HG03432 (cell line): ENCODE measurements around the gene PGAP6.
"Not testable (repeated sequence)": the region's sequence is repeated elsewhere in the genome, so short reads cannot be mapped to it uniquely, and the experiment has no call there.

ENCODE experiments used
- ATAC-seq: cut with Tn5 transposase; IDR thresholded peaks from one replicate; pipeline ENCODE4 v1.9.1; 2021; ENCODE audit warnings: mild to moderate bottlenecking, moderate library complexity; ENCODE audit not compliant: unreplicated experiment

Gene PGAP6

DNA sequence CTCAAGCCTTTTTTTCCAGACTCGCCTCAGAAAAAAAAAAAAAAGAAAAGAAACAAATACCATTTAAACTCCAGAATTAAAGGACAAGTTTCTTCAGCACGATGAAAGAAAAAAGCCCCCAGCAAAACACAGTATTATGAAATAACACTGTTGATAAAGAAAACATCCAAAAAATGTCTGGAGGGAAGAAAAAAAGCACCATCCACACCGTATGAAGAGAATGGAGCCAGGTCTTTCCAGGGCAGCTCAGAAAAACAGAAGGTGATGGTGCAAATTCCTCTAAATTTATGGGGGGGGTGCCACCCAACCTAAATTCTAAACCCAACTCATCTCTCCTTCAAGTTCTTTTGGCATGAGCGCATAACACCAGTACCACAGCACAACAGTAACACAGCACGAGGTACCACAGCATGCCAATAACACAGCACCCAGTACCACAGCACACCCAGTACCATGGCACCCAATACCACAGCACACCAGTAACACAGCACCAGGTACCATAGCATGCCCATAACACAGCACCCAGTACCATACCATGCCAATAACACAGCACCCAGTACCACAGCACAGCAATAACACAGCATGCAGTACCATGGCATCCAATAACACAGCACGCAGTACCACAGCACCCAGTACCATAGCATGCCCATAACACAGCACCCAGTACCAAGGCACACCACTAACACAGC is 48.2 kb downstream of the PGAP6 start:
- no peak for ATAC-seq

DNA sequence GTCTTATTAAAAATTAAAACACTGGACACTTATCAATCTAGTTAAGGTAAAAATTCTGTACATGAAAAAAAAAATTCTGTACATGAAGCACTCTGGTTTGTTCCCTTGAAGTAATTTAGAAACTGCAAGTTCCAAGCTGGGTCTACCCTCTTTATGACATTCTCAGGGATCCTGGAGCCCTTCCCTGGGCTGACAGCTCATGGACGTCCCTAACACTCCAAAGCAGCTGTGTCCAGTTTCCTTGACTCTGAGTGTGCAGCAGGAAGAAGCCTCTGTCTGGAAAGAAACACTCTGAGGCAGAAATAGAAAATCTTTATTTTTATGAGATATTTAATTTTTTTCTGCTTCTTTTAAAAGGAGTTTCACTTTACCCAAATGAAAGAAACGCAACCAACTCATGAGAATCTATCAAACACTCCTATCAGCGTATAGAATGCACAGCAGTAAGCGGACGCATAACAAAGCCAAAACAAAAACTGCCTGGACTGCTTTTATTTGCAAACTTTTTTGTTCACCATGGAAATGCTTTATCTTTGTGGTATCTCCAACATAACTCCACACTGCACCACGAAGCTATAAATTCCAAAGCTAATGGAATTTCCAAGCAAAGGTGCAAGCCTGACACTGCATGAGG is 50.5 kb downstream of the PGAP6 start:
- not testable (repeated sequence) for ATAC-seq

DNA sequence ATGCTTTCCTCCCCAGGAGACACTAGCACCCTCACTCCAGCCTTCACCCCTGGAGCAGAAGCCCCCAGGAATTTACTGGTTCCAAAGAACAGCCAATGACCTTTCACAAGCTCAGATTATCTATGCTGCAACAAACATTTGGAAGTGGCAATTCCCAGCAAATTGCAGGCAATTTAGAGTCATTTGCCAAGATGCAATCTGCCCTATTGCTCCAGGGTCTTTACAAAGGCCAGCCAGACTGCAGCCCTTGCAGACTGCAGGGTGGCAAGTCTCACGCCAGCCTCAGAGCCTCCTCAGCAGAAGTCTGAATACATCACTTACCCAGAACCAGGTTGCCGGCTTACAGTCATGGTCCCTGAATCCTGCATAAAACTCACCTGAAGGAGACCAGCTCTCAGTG is 51.0 kb downstream of the PGAP6 start:
- ATAC-seq: no peak

DNA sequence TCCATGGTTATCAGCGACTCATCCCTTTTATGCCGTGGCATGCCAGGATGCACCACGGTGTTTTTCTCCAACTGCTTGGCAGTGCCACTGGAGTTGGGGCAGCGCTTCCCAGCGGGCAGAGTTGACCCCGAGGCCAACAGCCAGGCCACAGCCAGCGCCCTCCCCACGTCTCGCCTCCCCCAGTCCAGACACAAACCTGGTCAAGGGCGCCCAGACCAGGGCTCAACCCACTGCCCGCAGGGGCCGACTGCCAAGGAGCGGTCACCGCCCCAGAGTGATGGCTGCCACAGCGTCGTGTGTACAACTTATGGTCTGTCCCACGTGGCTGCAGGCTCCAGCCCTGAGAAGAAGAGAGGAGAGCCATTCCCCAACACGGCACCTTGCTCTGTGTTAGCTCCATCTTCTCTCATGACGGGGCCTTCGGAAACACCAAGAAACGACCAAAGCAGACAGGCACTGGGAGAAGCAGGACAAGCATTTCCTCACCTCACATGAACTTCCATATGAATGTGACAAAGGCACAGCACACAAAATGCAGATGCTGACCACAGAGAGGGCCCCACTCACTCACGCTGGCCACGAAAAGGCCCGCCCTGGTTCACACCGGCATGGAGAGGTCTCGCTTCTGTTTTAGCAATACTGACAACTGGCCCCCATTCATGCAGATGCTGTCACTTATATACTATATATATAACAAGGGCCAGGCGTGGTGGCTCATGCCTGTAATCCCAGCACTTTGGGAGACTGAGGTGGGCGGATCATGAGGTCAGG is 56.2 kb downstream of the PGAP6 start:
- no peak for ATAC-seq

DNA sequence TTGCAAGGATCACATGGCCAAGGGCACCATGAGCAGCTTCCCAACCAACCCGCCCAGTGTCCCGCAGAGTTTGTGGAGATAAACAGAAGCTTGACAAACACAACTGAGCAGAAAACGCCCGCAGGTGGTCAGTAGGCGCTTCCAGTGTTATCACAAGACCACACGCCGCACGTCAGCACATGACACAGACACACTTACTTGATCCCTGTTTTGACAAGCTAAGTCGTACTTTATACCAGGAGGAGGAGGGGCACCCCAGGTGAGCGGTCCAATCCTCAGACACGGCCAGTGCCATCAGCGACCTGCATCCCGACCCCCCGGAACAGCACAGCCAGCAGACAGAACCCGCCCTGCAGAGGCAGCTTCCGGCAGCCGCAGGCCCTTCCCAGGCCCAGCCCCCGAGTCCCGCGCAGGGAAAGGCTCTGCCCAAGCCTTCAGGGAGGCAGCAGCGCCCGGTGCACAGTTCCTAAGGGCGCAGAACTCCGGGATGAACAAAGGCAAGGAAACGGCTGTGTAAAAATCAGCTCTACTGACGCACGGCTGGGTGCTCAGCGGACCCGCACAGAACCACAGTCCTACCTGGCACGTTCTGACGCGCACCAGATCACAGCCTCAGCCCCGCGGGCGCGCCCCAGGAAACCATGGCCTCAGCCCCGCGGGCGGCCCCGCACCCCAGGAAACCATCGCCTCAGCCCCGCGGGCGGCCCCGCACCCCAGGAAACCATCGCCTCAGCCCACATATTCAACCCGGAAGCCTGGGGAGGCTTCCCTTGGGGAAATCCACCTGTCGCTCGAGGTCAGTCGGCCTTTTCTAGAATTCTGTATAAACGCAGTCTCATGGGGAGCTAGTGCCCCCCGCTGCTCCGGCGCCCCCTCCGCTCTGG is 57.1 kb downstream of the PGAP6 start:
- peak; percentile 51 for ATAC-seq

DNA sequence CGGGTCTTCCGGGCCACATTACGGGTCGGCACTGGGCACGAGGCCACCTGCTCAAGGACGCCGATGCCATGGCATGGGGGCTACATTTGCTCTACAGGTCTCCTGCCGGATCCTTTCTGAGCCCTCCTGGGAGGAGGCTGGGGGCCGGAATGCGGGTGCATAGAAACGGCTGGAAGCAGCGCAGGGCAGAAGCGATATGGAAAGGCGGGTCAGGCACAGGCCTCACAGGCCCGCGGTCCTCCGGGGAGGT is 57.7 kb downstream of the PGAP6 start:
- ATAC-seq: no peak

DNA sequence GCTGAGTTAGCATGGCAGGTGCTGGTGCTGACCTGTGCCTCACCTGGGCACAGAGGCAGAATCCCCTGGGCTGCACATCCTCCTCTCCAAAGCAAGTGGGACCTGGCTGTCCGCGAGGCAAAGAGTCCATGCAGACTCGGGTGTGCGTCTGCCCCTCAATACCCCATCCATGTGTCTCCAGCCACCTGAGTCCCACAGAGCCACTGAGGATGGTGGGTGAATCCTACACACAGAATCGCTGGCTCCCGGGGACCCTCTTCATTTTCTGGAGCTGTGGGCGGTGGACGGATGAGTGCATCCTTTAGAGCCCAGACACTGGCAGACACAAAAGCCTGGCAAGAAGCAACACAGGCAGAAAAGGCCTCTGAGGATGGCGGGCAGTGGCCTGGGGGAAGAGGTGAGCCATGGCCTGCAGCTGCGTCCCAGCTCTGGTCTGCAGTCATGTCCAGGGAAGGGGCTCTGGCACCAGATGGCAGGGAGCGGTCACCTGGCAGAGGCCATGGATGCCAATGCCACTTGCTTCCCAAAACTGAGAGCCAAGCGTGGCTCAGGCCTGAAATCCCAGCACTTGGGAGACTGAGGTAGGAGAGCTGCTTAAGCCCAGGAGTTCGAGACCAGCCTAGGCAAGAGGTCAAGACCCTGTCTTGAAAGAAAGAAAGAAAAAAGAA is 59.2 kb downstream of the PGAP6 start:
- no peak for ATAC-seq

DNA sequence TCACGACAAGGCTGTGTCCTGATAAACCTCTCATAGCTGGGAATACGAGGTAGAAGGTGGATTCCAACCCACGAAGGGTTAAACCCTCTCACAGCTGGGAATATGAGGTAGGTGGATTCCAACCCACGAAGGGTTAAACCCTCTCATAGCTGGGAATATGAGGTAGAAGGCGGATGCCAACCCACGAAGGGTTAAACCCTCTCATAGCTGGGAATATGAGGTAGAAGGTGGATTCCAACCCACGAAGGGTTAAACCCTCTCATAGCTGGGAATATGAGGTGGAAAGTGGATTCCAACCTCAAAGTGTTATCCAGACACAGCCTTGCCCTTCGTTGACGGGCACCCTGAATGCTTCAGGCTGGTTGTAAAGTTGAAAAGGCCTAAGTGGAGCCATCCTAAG is 60.2 kb downstream of the PGAP6 start:
- ATAC-seq: no peak
